GM21423 (cell line): ENCODE measurements around the gene TRAPPC5.

Experiments
- ATAC-seq: cut with Tn5 transposase; IDR thresholded peaks from one replicate; pipeline ENCODE4 v1.9.1; 2021; ENCODE audit warnings: mild to moderate bottlenecking, moderate library complexity; ENCODE audit not compliant: unreplicated experiment

Gene TRAPPC5

DNA sequence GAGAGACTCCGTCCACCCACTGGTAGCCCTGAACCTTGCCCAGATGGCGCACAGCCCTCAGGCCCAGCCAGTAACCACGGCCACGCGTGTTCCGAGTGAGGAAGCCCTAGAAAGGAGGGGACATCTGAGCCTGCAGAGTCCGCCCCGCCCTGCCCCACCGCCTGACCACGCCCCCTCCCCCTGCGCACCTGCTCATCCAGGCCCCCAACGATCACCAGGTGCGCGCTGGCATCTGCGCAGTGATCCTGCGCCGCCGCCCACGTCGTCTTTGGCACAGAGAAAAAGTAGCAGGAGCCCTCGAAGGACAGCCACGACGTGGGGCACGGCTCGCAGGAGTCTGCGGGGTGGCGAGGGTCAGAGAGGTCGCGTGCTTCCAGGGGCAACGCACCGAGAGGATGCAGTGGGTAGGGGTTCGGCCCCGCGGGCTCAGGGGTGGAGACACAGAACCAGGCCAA lies 49.2 kb downstream of the TRAPPC5 start:
- no peak for ATAC-seq

DNA sequence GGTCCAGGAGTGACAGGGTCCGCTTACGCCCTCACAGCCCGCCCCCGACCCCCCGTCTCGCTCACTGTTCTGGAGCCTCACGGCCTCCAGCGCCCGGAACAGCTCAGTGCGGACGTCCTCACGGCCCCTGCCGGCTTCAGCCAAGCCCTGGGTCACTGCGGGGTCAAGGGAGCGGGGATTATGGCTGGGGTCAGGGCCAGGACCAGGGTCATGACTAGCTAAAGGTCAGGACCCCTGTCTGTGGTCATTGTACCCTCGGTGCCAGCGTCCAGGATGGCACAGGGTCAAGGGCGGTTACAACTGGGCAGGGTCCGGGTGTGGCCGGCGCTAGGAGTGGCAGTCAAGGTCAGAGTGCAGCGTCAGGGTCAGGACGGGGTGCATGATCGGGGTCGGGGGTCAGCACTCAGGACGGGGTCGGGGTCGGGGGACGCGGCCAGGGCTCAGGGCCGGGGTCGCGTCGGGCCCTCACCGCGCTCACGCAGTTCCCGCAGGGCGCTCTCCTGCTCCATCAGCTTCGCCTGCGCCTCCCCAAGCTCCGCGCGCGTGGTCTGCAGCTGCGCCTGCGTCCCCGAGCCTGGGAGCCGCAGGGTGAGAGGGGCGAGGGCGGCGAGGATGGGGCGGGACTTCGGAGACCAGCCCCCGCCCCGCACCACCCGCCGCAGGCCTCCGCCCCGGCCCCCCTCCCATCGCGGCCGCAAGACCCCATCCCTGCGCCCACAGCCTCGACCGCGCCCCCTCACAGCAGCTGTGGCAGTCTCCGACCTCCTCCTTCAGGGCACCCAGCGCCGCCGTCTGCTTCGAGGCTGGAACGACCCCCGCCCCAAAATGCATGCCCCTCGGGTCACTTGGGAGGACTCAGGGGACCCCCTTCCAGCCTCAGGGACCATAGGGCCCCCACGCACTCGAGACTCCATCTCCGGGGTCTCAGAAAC lies 49.9 kb downstream of the TRAPPC5 start:
- ATAC-seq: no peak

GRCh38 chr19:7731218-7731595 lies 50.6 kb downstream of the TRAPPC5 start:
- no peak for ATAC-seq

DNA sequence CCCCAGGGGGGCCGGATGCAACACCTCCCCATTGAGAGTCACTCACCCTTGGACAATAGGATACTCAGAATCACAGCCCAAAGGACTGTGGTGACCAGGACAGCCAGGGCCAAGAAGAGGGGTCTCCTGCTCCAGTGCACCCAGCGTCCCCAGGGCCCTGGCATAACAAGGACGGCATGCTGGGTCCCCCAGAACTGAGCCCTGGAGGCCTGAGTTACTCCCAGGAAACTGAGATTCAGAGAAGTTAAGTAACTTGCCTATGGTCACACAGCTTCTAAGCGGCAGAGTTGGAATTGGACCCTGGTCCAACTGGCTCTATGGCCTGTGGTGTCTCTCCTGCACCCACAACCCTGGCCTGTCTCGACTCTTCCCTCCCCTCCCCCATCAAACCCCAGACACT lies 51.0 kb downstream of the TRAPPC5 start:
- no peak for ATAC-seq

DNA sequence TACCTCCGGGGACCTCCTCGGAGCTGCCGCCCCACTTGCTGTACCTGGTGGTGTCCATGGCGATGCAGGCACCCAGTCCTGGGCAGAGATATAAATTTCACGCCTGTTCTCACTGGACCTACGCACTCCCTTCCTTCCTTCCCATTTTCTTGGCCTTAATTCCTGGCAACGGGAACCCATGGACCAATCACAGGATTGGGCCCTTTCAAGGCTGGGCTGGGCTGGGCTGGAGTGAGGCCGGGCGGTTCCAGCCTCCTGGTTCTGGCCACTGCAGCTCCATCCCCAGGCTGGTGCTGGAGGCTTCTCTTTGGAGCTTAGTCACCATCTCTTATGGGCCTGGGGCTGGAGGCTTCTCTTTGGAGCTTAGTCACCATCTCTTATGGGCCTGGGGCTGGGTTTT lies 51.4 kb downstream of the TRAPPC5 start, which contains the start of gene CLEC4G:
Gene CLEC4G, minus strand, starts transcription at position 66 of the 400 bp plus-strand sequence. Its CDS starts 8 bp downstream, at position 58.
- ATAC-seq: no peak

GRCh38 chr19:7733376-7733775 lies 52.7 kb downstream of the TRAPPC5 start:
- no peak for ATAC-seq

GRCh38 chr19:7734220-7735203 lies 53.9 kb downstream of the TRAPPC5 start:
- no peak for ATAC-seq

DNA sequence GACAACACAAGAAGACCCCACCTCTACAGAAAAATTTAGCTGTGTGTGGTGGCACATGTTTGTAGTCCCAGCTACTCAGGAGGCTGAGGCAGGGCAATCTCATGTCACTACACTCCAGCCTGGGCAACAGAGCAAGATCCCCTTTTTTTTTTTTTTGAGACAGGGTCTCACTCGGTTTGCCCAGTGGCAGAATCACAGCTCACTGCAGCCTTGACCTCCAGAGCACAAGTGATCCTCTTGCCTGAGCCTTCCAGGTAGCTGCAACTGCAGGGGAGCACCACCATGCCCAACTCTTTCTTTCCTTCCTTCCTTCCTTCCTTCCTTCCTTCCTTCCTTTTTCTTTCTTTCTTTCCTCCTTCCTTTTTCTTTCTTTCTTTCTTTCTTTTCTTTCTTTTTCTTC lies 55.5 kb downstream of the TRAPPC5 start:
- no peak for ATAC-seq

GRCh38 chr19:7737215-7737614 lies 56.6 kb downstream of the TRAPPC5 start:
- ATAC-seq: no peak
